ENCODE measurements around the gene RBM44. TPM values are rescaled to one million over a fixed set of nuclear protein-coding genes. Genes with fewer than 3 reads are reported as not detected.

Gene RBM44
- total RNA-seq, 3 donors from 2014 or later, result 0.07 to 1.1 (median 0.35) TPM

DNA sequence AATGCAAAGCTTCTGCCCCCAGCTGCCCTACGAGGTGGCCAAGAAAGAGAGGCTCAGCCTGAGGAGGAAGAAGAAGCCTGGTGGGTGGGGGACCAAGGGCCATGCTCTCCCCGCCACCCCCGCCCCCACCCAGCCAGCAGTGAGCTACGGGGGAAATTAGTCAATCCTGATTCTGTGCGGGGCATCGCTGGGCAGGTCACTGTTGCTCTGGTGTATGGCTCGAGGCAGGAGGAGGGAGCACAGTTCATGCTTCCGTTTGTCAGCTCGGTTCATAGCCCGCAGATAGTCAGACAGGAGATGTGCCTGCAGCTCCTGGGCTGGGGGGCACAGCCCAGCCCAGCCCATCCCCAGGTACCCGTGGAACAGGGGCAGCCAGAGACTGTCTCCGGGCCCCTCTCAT lies 78.0 kb downstream of the RBM44 start:
- TF ChIP-seq, protein P1, sequence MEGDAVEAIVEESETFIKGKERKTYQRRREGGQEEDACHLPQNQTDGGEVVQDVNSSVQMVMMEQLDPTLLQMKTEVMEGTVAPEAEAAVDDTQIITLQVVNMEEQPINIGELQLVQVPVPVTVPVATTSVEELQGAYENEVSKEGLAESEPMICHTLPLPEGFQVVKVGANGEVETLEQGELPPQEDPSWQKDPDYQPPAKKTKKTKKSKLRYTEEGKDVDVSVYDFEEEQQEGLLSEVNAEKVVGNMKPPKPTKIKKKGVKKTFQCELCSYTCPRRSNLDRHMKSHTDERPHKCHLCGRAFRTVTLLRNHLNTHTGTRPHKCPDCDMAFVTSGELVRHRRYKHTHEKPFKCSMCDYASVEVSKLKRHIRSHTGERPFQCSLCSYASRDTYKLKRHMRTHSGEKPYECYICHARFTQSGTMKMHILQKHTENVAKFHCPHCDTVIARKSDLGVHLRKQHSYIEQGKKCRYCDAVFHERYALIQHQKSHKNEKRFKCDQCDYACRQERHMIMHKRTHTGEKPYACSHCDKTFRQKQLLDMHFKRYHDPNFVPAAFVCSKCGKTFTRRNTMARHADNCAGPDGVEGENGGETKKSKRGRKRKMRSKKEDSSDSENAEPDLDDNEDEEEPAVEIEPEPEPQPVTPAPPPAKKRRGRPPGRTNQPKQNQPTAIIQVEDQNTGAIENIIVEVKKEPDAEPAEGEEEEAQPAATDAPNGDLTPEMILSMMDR (IDR thresholded peaks at IDR 0.05), result no peak
- intact Hi-C loops (cut with DNase I, micrococcal nuclease), result no loop called here
- Histone ChIP-seq H3K9me3 (no peaks in the 10 kb centered on the region), H3K4me3 (no peak overlapping the region), H3K4me1 (ENCODE audit: low read depth) (no peaks in the 10 kb centered on the region), H3K36me3 (ENCODE audit: low read depth) (no peaks in the 10 kb centered on the region)
- ATAC-seq (no peak), DNase-seq (no peak)

DNA sequence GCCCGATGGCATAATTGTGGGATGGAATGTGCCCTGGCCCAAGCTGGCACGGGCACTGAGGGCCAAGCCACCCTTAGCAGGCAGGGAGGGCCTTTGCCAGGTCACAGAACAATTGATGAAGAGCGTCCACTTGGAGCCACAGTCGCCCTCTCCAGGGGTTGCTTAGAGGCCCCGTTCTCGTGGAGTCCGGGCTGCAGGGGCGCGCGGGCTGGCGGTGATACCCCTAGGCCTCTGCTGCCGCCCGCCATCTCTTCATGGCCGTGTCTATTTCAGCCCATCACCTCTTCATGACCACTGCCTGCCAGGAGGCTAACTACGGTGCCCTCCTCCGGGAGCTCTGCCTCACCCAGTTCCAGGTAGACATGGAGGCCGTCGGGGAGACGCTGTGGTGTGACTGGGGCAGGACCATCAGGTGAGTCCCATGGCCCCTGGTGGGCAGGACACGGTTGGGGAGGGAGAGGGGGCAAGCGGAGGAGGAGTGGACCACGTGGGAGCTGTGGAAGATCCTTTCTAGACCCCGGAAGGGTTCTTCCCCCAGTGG lies 78.4 kb downstream of the RBM44 start:
- no peaks in the 10 kb centered on the region for H3K4me1 ChIP-seq (ENCODE audit: low read depth)
- DNase-seq, result no peak
- H3K4me3 ChIP-seq, result no peak overlapping the region
- H3K36me3 ChIP-seq (ENCODE audit: low read depth), result no peaks in the 10 kb centered on the region
- TF ChIP-seq, protein P1 (IDR thresholded peaks at IDR 0.05), result no peak
- no peaks in the 10 kb centered on the region for H3K9me3 ChIP-seq
- intact Hi-C loops (cut with DNase I, micrococcal nuclease), result no loop called here
- no peak for ATAC-seq

DNA sequence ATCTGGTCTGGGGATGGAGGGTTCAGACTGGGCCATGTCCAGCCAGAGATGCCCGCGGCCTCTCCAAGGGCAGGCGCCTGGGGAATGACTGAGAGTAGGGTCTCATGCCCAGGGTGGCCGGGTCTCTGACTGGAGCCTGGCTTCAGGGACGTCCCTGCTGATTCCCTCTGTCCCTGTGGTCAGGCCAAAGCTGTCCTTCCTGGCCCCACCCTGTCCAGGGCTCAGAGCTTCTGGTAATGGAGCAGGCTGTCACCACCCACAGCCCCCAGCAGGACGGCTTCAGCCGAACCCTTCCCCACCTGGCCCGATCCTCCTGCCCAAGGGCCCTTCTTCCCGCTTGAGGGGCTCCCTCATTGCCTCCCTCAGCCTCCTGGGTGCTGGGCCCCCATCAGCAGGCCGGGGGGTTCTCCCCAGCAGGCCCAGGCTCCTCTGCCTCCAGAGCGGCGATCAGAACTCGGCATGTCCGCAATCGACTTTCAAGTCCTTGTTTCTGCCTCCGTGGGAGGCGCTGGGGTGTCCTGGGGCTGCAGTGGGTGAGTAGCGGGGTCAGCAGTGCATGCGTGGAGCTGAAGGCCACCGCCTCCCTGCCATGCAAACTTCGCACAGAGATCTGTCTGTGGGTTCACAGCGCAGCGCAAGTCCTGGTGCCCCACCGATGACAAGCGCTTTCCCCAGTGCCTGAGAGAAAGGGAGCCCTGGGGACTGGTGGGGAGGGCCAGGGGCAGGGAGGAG lies 79.2 kb downstream of the RBM44 start:
- intact Hi-C loops (cut with DNase I, micrococcal nuclease), result no loop called here
- TF ChIP-seq, protein P1 (IDR thresholded peaks at IDR 0.05), result no peak
- no peaks in the 10 kb centered on the region for H3K9me3 ChIP-seq
- no peak overlapping the region for H3K4me3 ChIP-seq
- DNase-seq (no peak), ATAC-seq (no peak)
- no peaks in the 10 kb centered on the region for H3K4me1 ChIP-seq (ENCODE audit: low read depth)
- H3K36me3 ChIP-seq (ENCODE audit: low read depth), result no peaks in the 10 kb centered on the region

DNA sequence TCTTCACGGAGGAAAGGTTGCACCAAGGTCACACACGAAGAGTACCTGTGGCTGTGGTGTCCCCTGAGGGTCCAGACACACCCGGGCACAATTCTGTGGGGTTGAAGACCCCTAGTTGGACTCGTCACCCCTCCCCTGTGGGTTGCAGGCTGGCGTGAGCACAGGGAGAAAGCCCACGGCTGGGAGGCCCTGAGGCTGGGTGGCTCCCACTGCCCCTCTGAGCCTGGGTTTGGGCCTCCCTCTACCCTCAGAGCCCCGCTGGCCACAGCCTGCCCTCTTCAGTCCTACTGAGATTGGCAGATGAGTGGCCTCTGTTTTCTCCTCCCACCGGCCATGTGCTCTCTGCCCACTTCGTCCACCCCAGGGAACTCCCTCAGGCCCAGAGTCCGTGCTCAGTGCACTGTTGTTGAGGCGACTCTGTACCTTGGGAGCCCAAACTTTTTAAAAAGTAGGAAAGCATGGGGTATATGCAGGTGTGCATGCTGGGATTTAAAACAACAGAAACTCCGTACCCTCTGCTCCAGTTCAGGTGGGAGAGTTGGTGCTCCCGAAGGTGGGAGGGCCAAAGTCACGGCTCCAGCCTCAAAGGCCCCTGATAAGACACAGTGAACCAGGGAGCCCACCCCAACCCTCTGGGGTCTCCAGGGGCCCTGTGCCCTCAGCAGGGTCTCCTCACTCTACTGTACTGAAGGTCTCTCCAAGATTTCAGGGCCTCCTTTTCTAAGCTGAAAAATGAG lies 79.9 kb downstream of the RBM44 start:
- no peaks in the 10 kb centered on the region for H3K4me1 ChIP-seq (ENCODE audit: low read depth)
- DNase-seq (no peak), ATAC-seq (no peak)
- TF ChIP-seq, protein P1 (IDR thresholded peaks at IDR 0.05), result no peak
- no peaks in the 10 kb centered on the region for H3K36me3 ChIP-seq (ENCODE audit: low read depth)
- no peak overlapping the region for H3K4me3 ChIP-seq
- no peaks in the 10 kb centered on the region for H3K9me3 ChIP-seq
- intact Hi-C loops (cut with DNase I, micrococcal nuclease), result no loop called here

DNA sequence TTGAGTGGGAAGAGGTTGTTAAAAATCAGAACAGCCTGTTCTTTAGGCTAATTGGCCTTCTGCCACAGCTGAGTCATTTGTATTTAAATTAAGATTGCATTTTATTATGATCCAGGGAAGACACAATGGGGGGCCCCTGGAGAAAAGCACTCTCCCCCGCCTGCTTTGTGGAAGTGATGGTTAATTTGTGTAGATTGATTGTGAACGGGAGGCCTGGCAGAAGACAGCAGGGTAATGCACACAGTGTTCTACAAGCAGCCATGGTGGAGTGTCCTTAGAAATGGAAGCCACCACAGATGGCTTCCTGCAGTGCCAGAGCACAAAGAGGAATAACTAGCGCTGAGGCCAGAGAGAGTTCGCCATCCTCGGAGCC lies 80.5 kb downstream of the RBM44 start:
- intact Hi-C loops (cut with DNase I, micrococcal nuclease), result no loop called here
- ATAC-seq (no peak), DNase-seq (no peak)

More for the DNA sequence above, 80.5 kb downstream of the RBM44 start:
- no peak overlapping the region for H3K4me3 ChIP-seq
- H3K36me3 ChIP-seq (ENCODE audit: low read depth), result no peaks in the 10 kb centered on the region
- TF ChIP-seq, protein P1 (IDR thresholded peaks at IDR 0.05), result no peak
- no peaks in the 10 kb centered on the region for H3K4me1 ChIP-seq (ENCODE audit: low read depth)
- no peaks in the 10 kb centered on the region for H3K9me3 ChIP-seq
